Measurements from ENCODE around the gene GPR84. TPM values are rescaled to one million over a fixed set of nuclear protein-coding genes. Genes with fewer than 3 reads are reported as not detected.
A peak's percentile ranks its signal among the peaks of the same experiment; 100 is the strongest.

GPR84 gene
- total RNA-seq, 5 donors from 2014 or later (not counting 1 experiment from before 2014, with no cell fraction given): not detected

DNA sequence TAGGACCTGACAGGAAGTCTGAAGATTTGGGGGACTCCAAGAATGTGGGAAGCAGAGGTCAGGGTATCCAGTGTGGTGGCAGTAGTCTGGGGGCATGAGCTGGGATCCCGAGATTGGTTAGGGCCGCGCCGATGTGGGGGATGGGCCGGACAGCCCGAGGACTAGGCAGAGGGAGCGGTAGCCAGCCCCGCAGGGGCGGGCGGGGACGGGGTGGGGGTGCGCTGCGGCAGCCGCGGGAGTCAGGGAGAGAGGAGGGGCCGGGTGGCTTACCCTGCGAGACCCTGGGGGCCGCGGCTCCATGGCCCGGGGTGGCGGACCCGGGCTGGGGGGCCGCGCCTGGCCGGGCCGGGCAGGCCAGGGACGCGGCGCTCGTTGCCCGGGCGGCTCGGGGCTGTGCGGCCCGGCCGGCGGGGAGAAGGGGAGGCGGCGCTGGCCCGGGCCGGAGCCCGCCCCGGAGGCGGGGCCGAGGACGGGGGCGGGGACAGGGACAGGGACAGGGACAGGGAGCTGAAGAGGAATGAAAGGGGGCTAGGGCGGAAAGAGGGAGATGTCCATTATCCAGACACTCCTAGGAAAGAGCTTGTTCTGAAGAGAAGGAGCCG lies 14.6 kb upstream of the GPR84 start:
- Mint-ChIP-seq H3K4me3 (peak overlapping the region in 2 of 3 donors; percentile 64 to 72), H3K9me3 (no peaks in the 10 kb centered on the region), H3K4me1 (peaks cover 7 to 15% (median 8%) of the 10 kb centered on the region in 3 donors), H3K27me3 (no peaks in the 10 kb centered on the region), H3K36me3 (no peaks in the 10 kb centered on the region), H3K27ac (no peak overlapping the region)
- ATAC-seq (replicated peaks in 1 of 4) (peak in 3 of 4 experiments; percentile 35 to 68 (median 45)), DNase-seq (peak in 1 of 35 experiments; percentile 31)
- Histone ChIP-seq H3K36me3 (ENCODE audit: control insufficient read depth in 2 of 2, extremely low read depth in 1 of 2, insufficient read depth in 1 of 2, low read length in 1 of 2) (no peaks in the 10 kb centered on the region), H3K4me3 (ENCODE audit: control insufficient read depth in 1 of 2, extremely low read depth in 1 of 2, low read length in 1 of 2) (peak overlapping the region in 1 of 2 donors; percentile 25), H3K4me1 (ENCODE audit: control insufficient read depth in 1 of 2, extremely low read depth in 1 of 2, insufficient read depth in 2 of 2, low read length in 2 of 2) (peaks cover 0 to 8% of the 10 kb centered on the region in 2 experiments), H3K9me3 (no peaks in the 10 kb centered on the region), H3K27me3 (replicated peaks in 1 of 2; ENCODE audit: control insufficient read depth in 2 of 2, extremely low read depth in 1 of 2, insufficient read depth in 2 of 2, low read length in 1 of 2) (no peaks in the 10 kb centered on the region), H3K27ac (ENCODE audit: low read length) (no peak overlapping the region)
- ChIA-PET POLR2A (interaction anchor here in 1 of 2 donors (0.5 kb wide), 1 partner anchor 45 kb away, joined by 5 read pairs; no protein-coding TSS in a partner anchor), CTCF (interaction anchor here (0.5 to 3.1 kb wide), 24 partner anchors 8 to 1492 kb away, joined by 3 to 18 read pairs (median 5); partner anchors contain the start of genes COPZ1 (in 1 of the 2) and NCKAP1L (in 1 of the 2))
- WGBS (ENCODE audit: insufficient coverage): 83% methylated on average over 39 of the region's 49 CpGs

- Mint-ChIP-seq H3K36me3 (no peaks in the 10 kb centered on the region), H3K4me1 (peaks cover 6 to 15% (median 8%) of the 10 kb centered on the region in 3 donors), H3K27me3 (no peaks in the 10 kb centered on the region), H3K4me3 (peak overlapping the region in 1 of 3 donors; percentile 62), H3K27ac (no peak overlapping the region), H3K9me3 (no peaks in the 10 kb centered on the region)
- 60% methylated on average over 1 of the region's 6 CpGs for WGBS (ENCODE audit: insufficient coverage)
- no peak overlapping the region for H3K27ac ChIP-seq (ENCODE audit: low read length)
- H3K4me3 ChIP-seq (ENCODE audit: control insufficient read depth in 1 of 2, extremely low read depth in 1 of 2, low read length in 1 of 2): no peak overlapping the region
- H3K36me3 ChIP-seq (ENCODE audit: control insufficient read depth in 2 of 2, extremely low read depth in 1 of 2, insufficient read depth in 1 of 2, low read length in 1 of 2): no peaks in the 10 kb centered on the region
- peaks cover 0 to 8% of the 10 kb centered on the region in 2 experiments for H3K4me1 ChIP-seq (ENCODE audit: control insufficient read depth in 1 of 2, extremely low read depth in 1 of 2, insufficient read depth in 2 of 2, low read length in 2 of 2)
- no peaks in the 10 kb centered on the region for H3K27me3 ChIP-seq (replicated peaks in 1 of 2; ENCODE audit: control insufficient read depth in 2 of 2, extremely low read depth in 1 of 2, insufficient read depth in 2 of 2, low read length in 1 of 2)
- no peak for DNase-seq
- POLR2A ChIA-PET: no interaction called here
- no peak for ATAC-seq (replicated peaks in 1 of 4)
- H3K9me3 ChIP-seq: no peaks in the 10 kb centered on the region
- CTCF ChIA-PET: interaction anchor here (0.5 to 3.1 kb wide), 5 partner anchors 12 to 149 kb away, joined by 3 to 18 read pairs (median 7); partner anchors contain the start of gene COPZ1 (in 1 of the 2)
Observed at GRCh38 chr12:54377797-54378515, 13.7 kb upstream of the GPR84 start.

- H3K36me3 Mint-ChIP-seq: no peaks in the 10 kb centered on the region
- H3K4me3 ChIP-seq (ENCODE audit: control insufficient read depth in 1 of 2, extremely low read depth in 1 of 2, low read length in 1 of 2): no peak overlapping the region
- H3K36me3 ChIP-seq (ENCODE audit: control insufficient read depth in 2 of 2, extremely low read depth in 1 of 2, insufficient read depth in 1 of 2, low read length in 1 of 2): no peaks in the 10 kb centered on the region
- H3K9me3 Mint-ChIP-seq: no peaks in the 10 kb centered on the region
- peaks cover 8 to 22% (median 12%) of the 10 kb centered on the region in 3 donors for H3K4me1 Mint-ChIP-seq
- ChIA-PET POLR2A (interaction anchor here in 1 of 2 donors (0.6 kb wide), 1 partner anchor 67 kb away, joined by 6 read pairs; no protein-coding TSS in a partner anchor), CTCF (interaction anchor here in 1 of 2 donors (0.7 kb wide), 1 partner anchor 23 kb away, joined by 4 read pairs; no protein-coding TSS in a partner anchor)
- no peak overlapping the region for H3K27ac Mint-ChIP-seq
- 100% methylated on average over 1 of the region's 2 CpGs for WGBS (ENCODE audit: insufficient coverage)
- ATAC-seq (replicated peaks in 1 of 4) (no peak), DNase-seq (no peak)
- peaks cover 0 to 11% of the 10 kb centered on the region in 2 experiments for H3K4me1 ChIP-seq (ENCODE audit: control insufficient read depth in 1 of 2, extremely low read depth in 1 of 2, insufficient read depth in 2 of 2, low read length in 2 of 2)
- no peak overlapping the region for H3K4me3 Mint-ChIP-seq
- H3K27me3 ChIP-seq (replicated peaks in 1 of 2; ENCODE audit: control insufficient read depth in 2 of 2, extremely low read depth in 1 of 2, insufficient read depth in 2 of 2, low read length in 1 of 2): no peaks in the 10 kb centered on the region
- no peaks in the 10 kb centered on the region for H3K27me3 Mint-ChIP-seq
- H3K27ac ChIP-seq (ENCODE audit: low read length): no peak overlapping the region
- H3K9me3 ChIP-seq: no peaks in the 10 kb centered on the region
Observed at GRCh38 chr12:54377007-54377406, 12.7 kb upstream of the GPR84 start.

- Histone ChIP-seq H3K4me1 (ENCODE audit: control insufficient read depth in 1 of 2, extremely low read depth in 1 of 2, insufficient read depth in 2 of 2, low read length in 2 of 2) (peaks cover 0 to 15% of the 10 kb centered on the region in 2 experiments), H3K27me3 (replicated peaks in 1 of 2; ENCODE audit: control insufficient read depth in 2 of 2, extremely low read depth in 1 of 2, insufficient read depth in 2 of 2, low read length in 1 of 2) (no peaks in the 10 kb centered on the region), H3K27ac (ENCODE audit: low read length) (no peak overlapping the region), H3K36me3 (ENCODE audit: control insufficient read depth in 2 of 2, extremely low read depth in 1 of 2, insufficient read depth in 1 of 2, low read length in 1 of 2) (no peaks in the 10 kb centered on the region), H3K4me3 (ENCODE audit: control insufficient read depth in 1 of 2, extremely low read depth in 1 of 2, low read length in 1 of 2) (no peak overlapping the region), H3K9me3 (no peaks in the 10 kb centered on the region)
- no CpG with 5 or more reads among the region's 4 CpGs for WGBS (ENCODE audit: insufficient coverage)
- peaks cover 12 to 26% (median 16%) of the 10 kb centered on the region in 3 donors for H3K4me1 Mint-ChIP-seq
- ATAC-seq (replicated peaks in 1 of 4): no peak
- DNase-seq: no peak
- H3K27ac Mint-ChIP-seq: no peak overlapping the region
- H3K27me3 Mint-ChIP-seq: no peaks in the 10 kb centered on the region
- CTCF ChIA-PET: interaction anchor here (0.6 to 0.7 kb wide), 2 partner anchors 23 to 42 kb away, joined by 3 to 4 read pairs; no protein-coding TSS in a partner anchor
- H3K36me3 Mint-ChIP-seq: no peaks in the 10 kb centered on the region
- no peaks in the 10 kb centered on the region for H3K9me3 Mint-ChIP-seq
- POLR2A ChIA-PET: interaction anchor here in 1 of 2 donors (0.6 kb wide), 1 partner anchor 67 kb away, joined by 6 read pairs; no protein-coding TSS in a partner anchor
- no peak overlapping the region for H3K4me3 Mint-ChIP-seq
Observed at GRCh38 chr12:54376596-54376995, 12.3 kb upstream of the GPR84 start.

- Mint-ChIP-seq H3K4me3 (no peak overlapping the region), H3K9me3 (no peaks in the 10 kb centered on the region), H3K27me3 (no peaks in the 10 kb centered on the region), H3K27ac (no peak overlapping the region), H3K36me3 (no peaks in the 10 kb centered on the region), H3K4me1 (peaks cover 11 to 31% (median 19%) of the 10 kb centered on the region in 3 donors)
- WGBS (ENCODE audit: insufficient coverage): no CpG with 5 or more reads among the region's 2 CpGs
- no peak overlapping the region for H3K4me3 ChIP-seq (ENCODE audit: control insufficient read depth in 1 of 2, extremely low read depth in 1 of 2, low read length in 1 of 2)
- peaks cover 0 to 15% of the 10 kb centered on the region in 2 experiments for H3K4me1 ChIP-seq (ENCODE audit: control insufficient read depth in 1 of 2, extremely low read depth in 1 of 2, insufficient read depth in 2 of 2, low read length in 2 of 2)
- ATAC-seq (replicated peaks in 1 of 4): no peak
- H3K27ac ChIP-seq (ENCODE audit: low read length): no peak overlapping the region
- ChIA-PET CTCF (no interaction called here), POLR2A (no interaction called here)
- no peak for DNase-seq
- H3K36me3 ChIP-seq (ENCODE audit: control insufficient read depth in 2 of 2, extremely low read depth in 1 of 2, insufficient read depth in 1 of 2, low read length in 1 of 2): no peaks in the 10 kb centered on the region
- no peaks in the 10 kb centered on the region for H3K9me3 ChIP-seq
- no peaks in the 10 kb centered on the region for H3K27me3 ChIP-seq (replicated peaks in 1 of 2; ENCODE audit: control insufficient read depth in 2 of 2, extremely low read depth in 1 of 2, insufficient read depth in 2 of 2, low read length in 1 of 2)
Observed at GRCh38 chr12:54375259-54375579, 10.9 kb upstream of the GPR84 start.

GRCh38 chr12:54374562-54375258 lies 10.4 kb upstream of the GPR84 start:
- peaks cover 0 to 15% of the 10 kb centered on the region in 2 experiments for H3K4me1 ChIP-seq (ENCODE audit: control insufficient read depth in 1 of 2, extremely low read depth in 1 of 2, insufficient read depth in 2 of 2, low read length in 2 of 2)
- H3K4me3 ChIP-seq (ENCODE audit: control insufficient read depth in 1 of 2, extremely low read depth in 1 of 2, low read length in 1 of 2): no peak overlapping the region
- no peak overlapping the region for H3K27ac ChIP-seq (ENCODE audit: low read length)
- Mint-ChIP-seq H3K9me3 (no peaks in the 10 kb centered on the region), H3K36me3 (no peaks in the 10 kb centered on the region), H3K4me1 (peaks cover 9 to 28% (median 17%) of the 10 kb centered on the region in 3 donors), H3K27ac (no peak overlapping the region), H3K4me3 (no peak overlapping the region), H3K27me3 (no peaks in the 10 kb centered on the region)
- 80% methylated on average over 1 of the region's 2 CpGs for WGBS (ENCODE audit: insufficient coverage)
- CTCF ChIA-PET: interaction anchor here (0.5 to 1.1 kb wide), 2 partner anchors 123 to 152 kb away, joined by 4 read pairs; no protein-coding TSS in a partner anchor
- no peaks in the 10 kb centered on the region for H3K9me3 ChIP-seq
- DNase-seq (no peak), ATAC-seq (replicated peaks in 1 of 4) (no peak)
- POLR2A ChIA-PET: no interaction called here
- no peaks in the 10 kb centered on the region for H3K27me3 ChIP-seq (replicated peaks in 1 of 2; ENCODE audit: control insufficient read depth in 2 of 2, extremely low read depth in 1 of 2, insufficient read depth in 2 of 2, low read length in 1 of 2)
- no peaks in the 10 kb centered on the region for H3K36me3 ChIP-seq (ENCODE audit: control insufficient read depth in 2 of 2, extremely low read depth in 1 of 2, insufficient read depth in 1 of 2, low read length in 1 of 2)
